ENCODE results near the gene BIRC3.
"Not testable (repeated sequence)": the region's sequence is repeated elsewhere in the genome, so short reads cannot be mapped to it uniquely, and the experiment has no call there.

The BIRC3 gene

DNA sequence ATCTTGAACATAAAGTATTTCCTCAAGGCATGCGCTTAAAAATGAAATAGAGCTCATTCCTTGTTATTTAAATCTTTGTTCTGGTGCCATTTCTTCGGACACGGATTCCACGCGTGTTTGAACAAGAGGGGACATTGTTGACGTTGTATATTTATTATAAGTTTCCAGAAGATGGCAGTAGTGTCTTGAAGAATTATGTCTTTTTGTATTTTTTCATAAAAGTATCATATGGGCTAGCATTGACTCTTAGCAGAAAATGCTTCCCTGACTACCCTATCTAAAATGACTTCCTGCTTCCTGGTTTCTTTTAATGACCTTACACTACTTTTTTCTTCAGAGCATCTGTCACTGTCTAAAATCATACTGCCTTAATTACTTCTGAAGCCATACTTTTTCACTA, 50.1 kb downstream of the BIRC3 start:
- in situ Hi-C loops (cut with MboI; ENCODE audit: low sequenced_read_pairs) = no loop called here

DNA sequence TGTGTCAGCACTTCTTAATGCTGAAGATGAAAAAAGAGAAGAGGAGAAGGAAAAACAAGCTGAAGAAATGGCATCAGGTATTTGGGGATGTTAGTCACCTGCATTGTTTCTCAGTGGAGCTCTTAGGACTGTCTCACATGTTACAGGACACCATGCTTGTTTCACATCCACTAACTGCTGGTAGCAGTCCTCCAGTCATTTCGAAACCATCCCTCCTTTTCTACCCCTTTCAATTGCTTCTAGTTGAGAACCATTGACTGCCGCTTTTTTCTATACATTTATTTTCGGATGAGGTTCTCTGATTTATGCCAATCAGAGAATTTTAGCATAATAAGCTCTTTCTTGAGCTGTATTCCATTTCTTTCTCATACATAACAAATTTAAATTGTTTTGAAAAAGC, 51.2 kb downstream of the BIRC3 start:
- in situ Hi-C loops (cut with MboI; ENCODE audit: low sequenced_read_pairs) = no loop called here

DNA sequence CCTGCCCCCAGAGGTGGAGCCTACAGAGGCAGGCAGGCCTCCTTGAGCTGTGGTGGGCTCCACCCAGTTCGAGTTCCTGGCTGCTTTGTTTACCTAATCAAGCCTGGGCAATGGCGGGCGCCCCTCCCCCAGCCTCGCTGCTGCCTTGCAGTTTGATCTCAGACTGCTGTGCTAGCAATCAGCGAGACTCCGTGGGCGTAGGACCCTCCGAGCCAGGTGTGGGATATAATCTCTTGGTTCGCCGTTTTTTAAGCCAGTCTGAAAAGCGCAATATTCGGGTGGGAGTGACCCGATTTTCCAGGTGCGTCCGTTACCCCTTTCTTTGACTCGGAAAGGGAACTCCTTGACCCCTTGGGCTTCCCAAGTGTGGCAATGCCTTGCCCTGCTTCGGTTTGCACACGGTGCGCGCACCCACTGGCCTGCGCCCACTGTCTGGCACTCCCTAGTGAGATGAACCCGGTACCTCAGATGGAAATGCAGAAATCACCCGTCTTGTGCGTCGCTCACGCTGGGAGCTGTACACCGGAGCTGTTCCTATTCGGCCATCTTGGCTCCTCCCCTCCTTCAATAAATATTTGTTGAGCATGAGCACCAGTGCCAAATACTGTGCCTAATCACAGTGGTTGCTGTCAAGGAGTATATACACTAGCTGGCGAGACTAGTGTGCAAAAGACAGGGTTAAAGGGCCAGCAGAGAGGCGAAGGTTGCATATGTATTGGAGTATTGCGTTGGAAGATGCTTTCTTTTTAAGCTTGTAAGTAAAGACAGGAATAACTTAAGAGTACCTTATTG, 57.5 kb downstream of the BIRC3 start:
- in situ Hi-C loops (cut with MboI; ENCODE audit: low sequenced_read_pairs) = not testable (repeated sequence)

GRCh38 chr11:102375720-102376399, 58.6 kb downstream of the BIRC3 start:
- in situ Hi-C loops (cut with MboI; ENCODE audit: low sequenced_read_pairs) = no loop called here

GRCh38 chr11:102377891-102378290, 60.6 kb downstream of the BIRC3 start:
- in situ Hi-C loops (cut with MboI; ENCODE audit: low sequenced_read_pairs) = no loop called here

DNA sequence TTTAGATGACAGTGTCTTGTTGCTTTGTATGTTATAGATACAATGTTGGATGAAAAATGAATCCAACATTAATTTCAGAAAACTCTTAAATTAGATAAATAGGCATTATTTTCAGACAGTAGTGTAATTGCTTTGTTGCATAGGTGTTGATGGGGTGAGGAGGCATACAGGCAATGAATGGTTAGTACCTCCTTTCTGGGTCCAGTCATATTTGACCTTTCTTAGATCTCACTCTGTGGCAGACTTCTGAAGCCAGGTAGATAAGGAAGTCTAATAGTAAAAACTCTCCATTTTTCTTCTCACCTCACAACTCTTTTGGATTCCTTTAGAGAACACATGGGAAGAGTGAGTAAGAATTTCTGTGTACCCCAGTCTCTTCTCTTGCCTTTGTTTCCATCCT, 61.5 kb downstream of the BIRC3 start:
- in situ Hi-C loops (cut with MboI; ENCODE audit: low sequenced_read_pairs) = no loop called here

DNA sequence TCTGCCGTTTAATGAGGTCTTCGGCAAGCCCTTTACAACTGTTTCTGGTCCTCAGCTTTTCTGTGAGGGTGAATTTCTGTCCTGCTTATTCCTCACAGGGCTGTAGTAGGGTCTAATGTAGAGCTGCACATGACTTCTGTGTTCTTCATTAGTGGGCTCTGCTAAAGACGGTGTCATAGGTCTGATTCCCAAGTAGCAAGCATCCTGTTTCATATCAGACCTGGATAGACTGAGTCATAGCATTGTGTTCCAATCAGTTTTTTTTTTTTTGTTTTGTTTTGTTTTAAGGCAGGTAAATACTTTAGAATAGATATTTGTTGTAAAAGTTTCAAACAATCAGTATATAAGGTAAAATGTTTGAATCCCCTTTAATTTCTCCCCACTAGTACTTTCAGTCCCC, 65.1 kb downstream of the BIRC3 start:
- in situ Hi-C loops (cut with MboI; ENCODE audit: low sequenced_read_pairs) = no loop called here

DNA sequence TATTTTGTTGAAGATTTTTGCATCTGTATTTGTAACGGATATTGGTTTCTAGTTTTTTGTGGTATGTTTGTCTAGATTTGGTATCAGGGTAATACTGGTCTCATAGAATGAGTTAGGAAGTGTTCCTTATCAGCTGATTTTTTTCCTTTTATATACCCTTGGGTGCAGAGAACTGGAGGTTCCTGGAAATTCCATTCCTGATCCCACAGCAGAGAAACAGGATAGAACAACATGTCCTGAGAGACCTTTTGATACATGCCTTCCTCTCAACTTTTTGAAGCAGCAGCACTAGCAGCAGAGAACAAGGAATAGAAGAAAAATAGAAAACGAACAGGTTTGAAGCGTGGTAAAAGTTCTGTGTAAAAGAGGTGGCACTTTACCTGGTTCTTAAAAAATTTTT, 66.6 kb downstream of the BIRC3 start:
- in situ Hi-C loops (cut with MboI; ENCODE audit: low sequenced_read_pairs) = no loop called here

DNA sequence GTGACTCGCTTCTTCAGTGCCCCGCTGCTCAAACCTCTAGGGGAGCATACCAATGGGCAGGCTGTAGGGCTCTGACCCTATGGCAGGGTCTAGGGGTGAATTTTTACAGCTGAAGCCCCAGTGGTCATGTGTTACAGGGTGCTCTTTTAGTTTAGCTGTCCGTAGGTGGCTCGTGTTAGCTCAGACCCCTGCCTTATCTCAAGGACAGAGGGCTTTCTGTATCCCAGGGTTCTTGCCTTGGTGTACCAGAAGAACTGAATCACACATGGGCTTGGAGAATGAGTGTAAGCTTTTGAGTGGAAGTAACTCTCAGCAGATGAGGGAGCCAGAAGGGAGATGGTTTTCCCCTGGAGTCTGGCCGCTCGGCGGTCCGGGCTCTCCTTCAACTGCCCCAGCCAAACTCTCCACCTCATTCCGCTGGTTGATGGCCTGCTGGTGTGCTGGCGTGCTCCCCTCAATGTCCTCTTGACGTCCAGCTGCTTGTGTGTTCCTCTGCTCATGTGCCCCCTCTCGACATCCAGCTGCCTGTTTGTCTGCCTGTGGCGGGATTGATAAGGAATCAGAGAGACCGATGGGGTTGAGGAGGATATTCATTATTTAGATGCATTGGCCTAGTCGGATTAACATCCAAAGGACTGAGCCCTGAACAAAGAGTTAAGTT, 67.3 kb downstream of the BIRC3 start:
- in situ Hi-C loops (cut with MboI; ENCODE audit: low sequenced_read_pairs) = no loop called here

DNA sequence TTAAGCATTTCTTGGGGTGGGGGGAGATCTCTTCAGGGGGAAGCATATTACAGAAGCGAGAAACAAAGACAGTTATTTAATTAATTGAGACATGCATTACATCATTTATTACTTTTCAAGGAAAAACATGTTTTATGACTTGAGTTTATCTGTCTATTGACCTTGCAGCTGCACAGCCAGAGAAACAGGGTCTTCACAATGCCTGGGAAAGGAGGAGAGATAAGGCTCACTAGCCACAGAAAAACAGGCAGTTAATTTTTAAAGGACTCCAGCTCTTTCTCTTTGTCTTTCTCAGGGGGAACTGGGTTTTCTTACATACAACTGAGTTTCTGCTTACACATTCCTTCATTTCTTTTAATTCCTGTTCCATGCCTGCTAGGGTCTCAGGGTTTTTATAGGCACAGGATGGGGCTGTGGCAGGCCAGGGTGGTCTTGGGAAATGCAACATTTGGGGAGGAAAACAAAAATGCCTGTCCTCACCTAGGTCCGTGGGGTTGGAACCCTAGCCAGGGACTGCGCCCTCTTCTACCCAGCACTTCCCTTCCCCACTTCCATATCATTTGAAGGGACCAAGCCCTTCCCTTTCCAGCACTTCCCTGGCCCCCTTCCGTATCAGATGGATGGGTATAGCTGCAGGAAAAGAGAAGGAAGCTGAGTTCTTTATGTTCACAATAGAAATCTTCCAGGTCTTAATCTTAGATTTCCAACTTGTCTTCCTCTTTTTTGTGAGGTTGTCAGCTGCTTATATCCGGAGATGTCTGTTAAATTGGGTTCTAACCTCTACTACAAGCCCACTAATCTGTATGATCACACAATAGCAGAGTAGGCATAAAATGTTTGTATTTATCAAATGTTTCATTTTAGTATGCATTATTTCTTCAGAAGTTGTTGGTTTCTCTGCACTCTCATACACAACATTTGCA, 68.1 kb downstream of the BIRC3 start:
- in situ Hi-C loops (cut with MboI; ENCODE audit: low sequenced_read_pairs) = no loop called here

- in situ Hi-C loops (cut with MboI; ENCODE audit: low sequenced_read_pairs) = no loop called here
Measured at GRCh38 chr11:102386136-102386734, 69.0 kb downstream of the BIRC3 start.

- in situ Hi-C loops (cut with MboI; ENCODE audit: low sequenced_read_pairs) = no loop called here
Measured at GRCh38 chr11:102387043-102387781, 69.9 kb downstream of the BIRC3 start.
